Measurements from ENCODE around the gene PPP6R1. TPM values are rescaled to one million over a fixed set of nuclear protein-coding genes. Genes with fewer than 3 reads are reported as not detected.

Gene PPP6R1
- total RNA-seq, 1 experiment from 2014 or later: 172 TPM

DNA sequence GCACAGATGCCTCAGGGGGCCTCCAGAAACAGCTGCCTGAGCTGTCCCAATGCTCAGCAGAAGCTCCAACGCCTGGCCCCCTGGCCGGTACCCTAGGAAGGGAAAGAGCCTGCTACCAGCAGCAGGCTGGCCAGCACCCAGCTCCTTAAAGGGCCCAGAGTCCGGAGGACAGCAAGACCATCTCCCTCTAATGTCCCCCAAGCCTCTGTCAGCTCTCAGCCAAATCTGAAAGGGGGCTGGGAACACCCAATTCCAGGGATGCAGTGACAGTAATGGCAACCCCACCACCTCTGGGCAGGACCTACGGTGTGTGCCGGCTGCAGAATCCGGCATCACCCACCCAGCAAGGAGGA is 4.2 kb downstream of the PPP6R1 start:
- no peaks in the 10 kb centered on the region for H3K9me3 ChIP-seq (ENCODE audit: control insufficient read depth, insufficient read depth, low read depth, low read length)
- H3K4me1 ChIP-seq (ENCODE audit: control insufficient read depth, insufficient read depth, low read length): peaks cover 40% of the 10 kb centered on the region
- TF ChIP-seq TCF7L2 (IDR thresholded peaks at IDR 0.05; ENCODE audit: low read depth, low read length): no peak
- TF ChIP-seq, protein P1, sequence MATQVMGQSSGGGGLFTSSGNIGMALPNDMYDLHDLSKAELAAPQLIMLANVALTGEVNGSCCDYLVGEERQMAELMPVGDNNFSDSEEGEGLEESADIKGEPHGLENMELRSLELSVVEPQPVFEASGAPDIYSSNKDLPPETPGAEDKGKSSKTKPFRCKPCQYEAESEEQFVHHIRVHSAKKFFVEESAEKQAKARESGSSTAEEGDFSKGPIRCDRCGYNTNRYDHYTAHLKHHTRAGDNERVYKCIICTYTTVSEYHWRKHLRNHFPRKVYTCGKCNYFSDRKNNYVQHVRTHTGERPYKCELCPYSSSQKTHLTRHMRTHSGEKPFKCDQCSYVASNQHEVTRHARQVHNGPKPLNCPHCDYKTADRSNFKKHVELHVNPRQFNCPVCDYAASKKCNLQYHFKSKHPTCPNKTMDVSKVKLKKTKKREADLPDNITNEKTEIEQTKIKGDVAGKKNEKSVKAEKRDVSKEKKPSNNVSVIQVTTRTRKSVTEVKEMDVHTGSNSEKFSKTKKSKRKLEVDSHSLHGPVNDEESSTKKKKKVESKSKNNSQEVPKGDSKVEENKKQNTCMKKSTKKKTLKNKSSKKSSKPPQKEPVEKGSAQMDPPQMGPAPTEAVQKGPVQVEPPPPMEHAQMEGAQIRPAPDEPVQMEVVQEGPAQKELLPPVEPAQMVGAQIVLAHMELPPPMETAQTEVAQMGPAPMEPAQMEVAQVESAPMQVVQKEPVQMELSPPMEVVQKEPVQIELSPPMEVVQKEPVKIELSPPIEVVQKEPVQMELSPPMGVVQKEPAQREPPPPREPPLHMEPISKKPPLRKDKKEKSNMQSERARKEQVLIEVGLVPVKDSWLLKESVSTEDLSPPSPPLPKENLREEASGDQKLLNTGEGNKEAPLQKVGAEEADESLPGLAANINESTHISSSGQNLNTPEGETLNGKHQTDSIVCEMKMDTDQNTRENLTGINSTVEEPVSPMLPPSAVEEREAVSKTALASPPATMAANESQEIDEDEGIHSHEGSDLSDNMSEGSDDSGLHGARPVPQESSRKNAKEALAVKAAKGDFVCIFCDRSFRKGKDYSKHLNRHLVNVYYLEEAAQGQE (IDR thresholded peaks at IDR 0.05; ENCODE audit: insufficient read depth in 1 of 2, low read depth in 2 of 2, low read length in 1 of 2): no peak
- TF ChIP-seq, protein P2, sequence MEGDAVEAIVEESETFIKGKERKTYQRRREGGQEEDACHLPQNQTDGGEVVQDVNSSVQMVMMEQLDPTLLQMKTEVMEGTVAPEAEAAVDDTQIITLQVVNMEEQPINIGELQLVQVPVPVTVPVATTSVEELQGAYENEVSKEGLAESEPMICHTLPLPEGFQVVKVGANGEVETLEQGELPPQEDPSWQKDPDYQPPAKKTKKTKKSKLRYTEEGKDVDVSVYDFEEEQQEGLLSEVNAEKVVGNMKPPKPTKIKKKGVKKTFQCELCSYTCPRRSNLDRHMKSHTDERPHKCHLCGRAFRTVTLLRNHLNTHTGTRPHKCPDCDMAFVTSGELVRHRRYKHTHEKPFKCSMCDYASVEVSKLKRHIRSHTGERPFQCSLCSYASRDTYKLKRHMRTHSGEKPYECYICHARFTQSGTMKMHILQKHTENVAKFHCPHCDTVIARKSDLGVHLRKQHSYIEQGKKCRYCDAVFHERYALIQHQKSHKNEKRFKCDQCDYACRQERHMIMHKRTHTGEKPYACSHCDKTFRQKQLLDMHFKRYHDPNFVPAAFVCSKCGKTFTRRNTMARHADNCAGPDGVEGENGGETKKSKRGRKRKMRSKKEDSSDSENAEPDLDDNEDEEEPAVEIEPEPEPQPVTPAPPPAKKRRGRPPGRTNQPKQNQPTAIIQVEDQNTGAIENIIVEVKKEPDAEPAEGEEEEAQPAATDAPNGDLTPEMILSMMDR (IDR thresholded peaks at IDR 0.05): no peak
- no peak for TF ChIP-seq POLR2AphosphoS5 (IDR thresholded peaks at IDR 0.05; ENCODE audit: low read depth, low read length)
- TF ChIP-seq SIN3A (IDR thresholded peaks at IDR 0.05; ENCODE audit: borderline replicate concordance, insufficient read depth, low read depth, low read length): no peak
- in situ Hi-C loops (cut with HindIII; ENCODE audit: low pct_unique_long_range_greater_than_20kb, low sequenced_read_pairs) (no loop called here), intact Hi-C loops (cut with micrococcal nuclease; ENCODE audit: unreplicated experiment) (no loop called here)
- no peaks in the 10 kb centered on the region for H3K27me3 ChIP-seq (ENCODE audit: control insufficient read depth, insufficient read depth, low read length)
- DNase-seq (ENCODE audit: low read depth, low spot score) (no peak), ATAC-seq (no peak)
- no TSS peak for BruUV-seq (replicated peaks)
- ChIA-PET CTCF (interaction anchor here (0.6 kb wide), 1 partner anchor 12 kb away, joined by 3 read pairs; no protein-coding TSS in a partner anchor), POLR2A (no interaction called here)
- H3K4me3 ChIP-seq (ENCODE audit: low read depth in 2 of 2, low read length in 2 of 2): peak overlapping the region in 1 of 2 experiments; percentile 12; a peak in 2 of 4 replicates
- no peak overlapping the region for H3K27ac ChIP-seq (ENCODE audit: low read length)
- peaks cover 5% of the 10 kb centered on the region; the same call in 1 of the 2 replicates for H3K36me3 ChIP-seq (ENCODE audit: control insufficient read depth, insufficient read depth, low read length)

DNA sequence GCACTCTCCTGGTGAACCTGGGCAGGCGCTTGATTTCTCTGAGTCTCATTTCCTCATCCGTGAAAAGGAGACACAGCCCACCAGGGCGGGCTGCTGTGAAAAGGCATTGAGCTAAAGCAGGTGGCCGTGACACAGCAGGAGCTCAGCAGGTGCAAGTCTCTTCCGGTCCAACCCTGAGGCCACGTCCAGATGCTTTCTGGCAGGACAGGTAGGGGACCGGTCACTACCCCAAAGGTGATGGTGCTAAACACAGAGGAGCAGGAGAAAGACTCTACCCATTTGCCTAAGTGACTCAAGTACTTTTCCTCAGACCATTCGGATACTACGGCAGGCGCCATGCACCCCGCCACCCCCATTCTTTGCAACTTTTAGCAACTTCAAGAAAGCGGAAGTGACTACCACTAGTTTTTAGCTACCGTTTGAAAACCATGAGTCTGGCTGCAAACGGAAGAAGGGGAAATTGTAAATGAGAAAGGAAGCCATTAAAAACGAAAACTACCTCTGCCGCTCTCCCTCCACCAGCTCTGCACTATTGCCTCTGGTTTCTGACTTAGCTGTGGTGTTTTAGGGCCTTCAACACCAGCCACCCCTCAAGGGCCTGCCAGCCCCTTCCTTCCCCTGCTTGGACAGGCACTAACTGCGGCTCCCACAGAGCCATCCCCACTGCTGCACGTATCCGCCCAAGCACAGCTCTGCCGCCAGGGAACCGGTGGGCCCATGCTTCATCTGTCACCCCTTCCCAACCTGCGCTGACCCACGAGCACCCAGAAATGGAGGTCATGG is 4.8 kb downstream of the PPP6R1 start:
- H3K27me3 ChIP-seq (ENCODE audit: control insufficient read depth, insufficient read depth, low read length): no peaks in the 10 kb centered on the region
- H3K4me1 ChIP-seq (ENCODE audit: control insufficient read depth, insufficient read depth, low read length): peaks cover 37% of the 10 kb centered on the region
- DNase-seq (ENCODE audit: low read depth, low spot score) (no peak), ATAC-seq (no peak)
- H3K27ac ChIP-seq (ENCODE audit: low read length): no peak overlapping the region
- intact Hi-C loops (cut with micrococcal nuclease; ENCODE audit: unreplicated experiment) (no loop called here), in situ Hi-C loops (cut with HindIII; ENCODE audit: low pct_unique_long_range_greater_than_20kb, low sequenced_read_pairs) (no loop called here)
- no TSS peak for BruUV-seq (replicated peaks)
- no peaks in the 10 kb centered on the region for H3K9me3 ChIP-seq (ENCODE audit: control insufficient read depth, insufficient read depth, low read depth, low read length)
- CTCF ChIA-PET: interaction anchor here (0.6 kb wide), 1 partner anchor 13 kb away, joined by 3 read pairs; no protein-coding TSS in a partner anchor
- H3K4me3 ChIP-seq (ENCODE audit: low read depth in 2 of 2, low read length in 2 of 2): peak overlapping the region in 1 of 2 experiments; percentile 1; a peak in 1 of 4 replicates
- POLR2A ChIA-PET: no interaction called here
- peaks cover 5% of the 10 kb centered on the region; the same call in 1 of the 2 replicates for H3K36me3 ChIP-seq (ENCODE audit: control insufficient read depth, insufficient read depth, low read length)
- TF ChIP-seq TCF7L2 (IDR thresholded peaks at IDR 0.05; ENCODE audit: low read depth, low read length): no peak
- no peak for TF ChIP-seq SIN3A (IDR thresholded peaks at IDR 0.05; ENCODE audit: borderline replicate concordance, insufficient read depth, low read depth, low read length)
- no peak for TF ChIP-seq POLR2AphosphoS5 (IDR thresholded peaks at IDR 0.05; ENCODE audit: low read depth, low read length)
- TF ChIP-seq, protein P2 (IDR thresholded peaks at IDR 0.05): no peak
- TF ChIP-seq, protein P1 (IDR thresholded peaks at IDR 0.05; ENCODE audit: insufficient read depth in 1 of 2, low read depth in 2 of 2, low read length in 1 of 2): no peak

Data from Panc1 (cell line).